ENCODE results near the gene CLASP1.
"Not testable (repeated sequence)": the region's sequence is repeated elsewhere in the genome, so short reads cannot be mapped to it uniquely, and the experiment has no call there.

CLASP1 gene

GRCh38 chr2:121613152-121613551 is 36.1 kb downstream of the CLASP1 start:
- no peak for DNase-seq

- peak; percentile 18 for DNase-seq
Measured at GRCh38 chr2:121611730-121612705, 37.2 kb downstream of the CLASP1 start.

GRCh38 chr2:121611048-121611649 is 38.1 kb downstream of the CLASP1 start:
- not testable (repeated sequence) for DNase-seq

- DNase-seq = not testable (repeated sequence)
Measured at GRCh38 chr2:121610487-121610874, 38.8 kb downstream of the CLASP1 start.

- DNase-seq = no peak
Measured at GRCh38 chr2:121608967-121609366, 40.3 kb downstream of the CLASP1 start.

- DNase-seq = no peak
Measured at GRCh38 chr2:121608367-121608766, 40.9 kb downstream of the CLASP1 start.

GRCh38 chr2:121605820-121606733 is 43.2 kb downstream of the CLASP1 start:
- no peak for DNase-seq

- DNase-seq = no peak
Measured at GRCh38 chr2:121603185-121603584, 46.1 kb downstream of the CLASP1 start.

GRCh38 chr2:121599963-121600651 is 49.2 kb downstream of the CLASP1 start:
- no peak for DNase-seq

GRCh38 chr2:121598087-121598486 is 51.2 kb downstream of the CLASP1 start:
- DNase-seq = no peak

GRCh38 chr2:121596221-121597080 is 52.8 kb downstream of the CLASP1 start:
- DNase-seq = peak; percentile 51

- DNase-seq = peak; percentile 51
Measured at GRCh38 chr2:121595012-121595891, 54.0 kb downstream of the CLASP1 start.

GRCh38 chr2:121591199-121591598 is 58.1 kb downstream of the CLASP1 start:
- no peak for DNase-seq

- DNase-seq = no peak
Measured at GRCh38 chr2:121588357-121588756, 60.9 kb downstream of the CLASP1 start.

GRCh38 chr2:121587131-121587530 is 62.1 kb downstream of the CLASP1 start:
- no peak for DNase-seq

- DNase-seq = no peak
Measured at GRCh38 chr2:121584741-121585140, 64.5 kb downstream of the CLASP1 start.

- no peak for DNase-seq
Measured at GRCh38 chr2:121583555-121583954, 65.7 kb downstream of the CLASP1 start.

GRCh38 chr2:121582272-121582671 is 67.0 kb downstream of the CLASP1 start:
- no peak for DNase-seq

GRCh38 chr2:121579309-121579708 is 70.0 kb downstream of the CLASP1 start:
- DNase-seq = peak; percentile 1

- no peak for DNase-seq
Measured at GRCh38 chr2:121577381-121577780, 71.9 kb downstream of the CLASP1 start.

All from NCI-H69 (cell line).